T-helper 2 cell treated with Interferon-gamma antibody and Interleukin-4, amounts not matched to agents 5 μg/mL and 100 μg/mL, for 36 hours (primary cell): ENCODE results near the gene LUM.
"Not testable (repeated sequence)": the region's sequence is repeated elsewhere in the genome, so short reads cannot be mapped to it uniquely, and the experiment has no call there.

Experiments
- DNase-seq: peaks from one replicate; pipeline ENCODE4 v3.0.0; 2021; ENCODE audit warnings: low spot score
- H3K27ac Mint-ChIP-seq: one replicate; pipeline ENCODE4 v1.8.0; 2021; ENCODE audit warnings: mild to moderate bottlenecking, mixed read lengths
- H3K27me3 Mint-ChIP-seq: one replicate; pipeline ENCODE4 v1.8.0; 2021; ENCODE audit warnings: low read depth, mixed read lengths
- H3K36me3 Mint-ChIP-seq: one replicate; pipeline ENCODE4 v1.8.0; 2021; ENCODE audit warnings: low read depth, mixed read lengths
- H3K4me1 Mint-ChIP-seq: one replicate; pipeline ENCODE4 v1.8.0; 2021; ENCODE audit warnings: low read depth, mixed read lengths
- H3K4me3 Mint-ChIP-seq: one replicate; pipeline ENCODE4 v1.8.0; 2022; ENCODE audit warnings: mild to moderate bottlenecking, moderate library complexity, mixed read lengths
- H3K9me3 Mint-ChIP-seq: one replicate; pipeline ENCODE4 v1.8.0; 2021; ENCODE audit warnings: mixed read lengths

Gene LUM

DNA sequence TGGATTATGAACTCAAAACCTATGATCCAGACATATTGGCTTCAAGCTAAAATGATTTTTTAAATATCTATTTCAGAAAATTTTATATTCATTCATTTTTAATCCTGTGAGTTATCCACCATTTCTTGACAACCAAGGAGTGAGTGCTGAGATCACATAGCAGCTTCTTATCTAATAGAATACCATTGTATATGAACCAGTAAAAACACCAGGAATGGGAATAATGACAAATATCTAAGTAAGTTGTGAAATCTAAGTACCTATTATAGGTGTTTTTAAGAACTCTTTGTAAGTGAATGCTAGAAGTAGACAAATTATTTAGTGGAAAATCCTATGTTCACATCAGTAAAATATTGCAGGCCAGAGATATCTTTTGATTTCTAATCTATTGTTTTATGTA lies 8.2 kb downstream of the LUM start:
- Mint-ChIP-seq H3K9me3 (no peaks in the 10 kb centered on the region), H3K27ac (no peak overlapping the region), H3K4me3 (no peak overlapping the region), H3K36me3 (no peaks in the 10 kb centered on the region), H3K27me3 (no peaks in the 10 kb centered on the region), H3K4me1 (no peaks in the 10 kb centered on the region)
- no peak for DNase-seq

DNA sequence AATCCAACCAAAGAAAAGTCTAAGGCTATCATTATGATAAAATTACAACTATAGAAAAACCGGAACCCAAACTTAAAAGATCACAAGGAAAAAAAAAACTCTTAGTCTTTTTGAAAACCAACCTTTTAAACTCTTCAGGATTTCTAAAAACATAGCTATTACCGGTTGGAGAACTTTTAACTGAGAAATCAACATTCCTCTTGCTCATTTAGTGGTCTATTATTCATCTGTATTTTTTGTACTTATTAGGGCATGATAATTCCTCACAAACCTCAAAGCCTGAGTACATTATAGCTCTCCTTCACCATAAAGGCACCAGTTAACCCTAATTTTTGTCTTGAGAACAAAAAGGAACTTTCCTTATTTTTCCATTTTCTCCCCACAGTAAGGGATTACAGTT lies 10.4 kb downstream of the LUM start:
- DNase-seq, result no peak
- H3K4me3 Mint-ChIP-seq, result no peak overlapping the region
- no peaks in the 10 kb centered on the region for H3K36me3 Mint-ChIP-seq

DNA sequence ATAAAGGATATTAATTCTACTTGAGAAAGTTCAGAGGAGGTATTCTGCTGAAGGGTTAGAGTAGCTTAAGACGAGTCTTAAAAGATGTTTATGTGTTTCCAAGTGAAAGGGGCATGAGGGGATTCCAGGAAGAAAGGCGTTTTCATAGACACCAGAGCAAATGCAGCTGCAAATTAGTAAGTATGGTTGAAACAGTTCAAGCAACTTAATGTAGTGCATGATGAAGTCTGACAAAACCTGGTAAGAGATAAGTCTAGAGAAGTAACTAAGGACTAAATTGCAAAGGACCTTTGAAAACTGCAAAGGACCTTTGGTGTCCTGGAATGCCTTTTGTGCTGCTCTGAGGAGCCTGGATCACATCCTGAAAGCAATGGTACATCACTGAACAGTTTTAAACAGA lies 11.5 kb downstream of the LUM start:
- no peaks in the 10 kb centered on the region for H3K27me3 Mint-ChIP-seq
- no peak for DNase-seq
- H3K9me3 Mint-ChIP-seq, result no peaks in the 10 kb centered on the region
- no peaks in the 10 kb centered on the region for H3K36me3 Mint-ChIP-seq
- no peak overlapping the region for H3K27ac Mint-ChIP-seq
- no peak overlapping the region for H3K4me3 Mint-ChIP-seq
- H3K4me1 Mint-ChIP-seq, result no peaks in the 10 kb centered on the region

More for the DNA sequence above, 10.4 kb downstream of the LUM start:
- no peaks in the 10 kb centered on the region for H3K27me3 Mint-ChIP-seq
- no peak overlapping the region for H3K27ac Mint-ChIP-seq
- no peaks in the 10 kb centered on the region for H3K4me1 Mint-ChIP-seq
- H3K9me3 Mint-ChIP-seq, result no peaks in the 10 kb centered on the region

DNA sequence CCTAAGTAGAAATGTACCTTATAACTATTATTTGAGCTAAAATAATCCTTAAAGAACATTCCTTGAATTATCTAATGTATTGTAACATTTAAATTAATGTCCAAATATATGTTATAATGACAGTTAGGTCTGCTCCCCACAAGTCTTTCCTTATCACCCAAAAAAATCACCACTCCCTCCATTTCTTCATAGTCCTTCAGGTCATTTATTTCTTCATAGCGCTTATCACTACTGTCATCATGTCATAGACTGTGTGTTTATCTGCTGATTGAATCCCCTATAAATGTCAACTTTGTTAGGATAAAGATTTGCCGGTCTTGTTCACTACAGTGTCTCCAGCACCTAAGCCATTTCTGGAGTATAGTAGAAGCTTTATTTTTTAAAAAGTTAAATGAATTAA lies 12.0 kb downstream of the LUM start:
- H3K4me1 Mint-ChIP-seq, result peaks cover under 1% of the 10 kb centered on the region
- no peaks in the 10 kb centered on the region for H3K27me3 Mint-ChIP-seq
- H3K9me3 Mint-ChIP-seq, result no peaks in the 10 kb centered on the region
- no peak overlapping the region for H3K4me3 Mint-ChIP-seq
- H3K36me3 Mint-ChIP-seq, result no peaks in the 10 kb centered on the region
- DNase-seq, result no peak
- H3K27ac Mint-ChIP-seq, result no peak overlapping the region

GRCh38 chr12:91098941-91099340 lies 12.4 kb downstream of the LUM start:
- no peak for DNase-seq
- Mint-ChIP-seq H3K27me3 (no peaks in the 10 kb centered on the region), H3K36me3 (no peaks in the 10 kb centered on the region), H3K4me1 (peaks cover 1% of the 10 kb centered on the region), H3K27ac (no peak overlapping the region), H3K4me3 (no peak overlapping the region), H3K9me3 (no peaks in the 10 kb centered on the region)

- H3K36me3 Mint-ChIP-seq, result no peaks in the 10 kb centered on the region
- no peak overlapping the region for H3K4me3 Mint-ChIP-seq
- H3K9me3 Mint-ChIP-seq, result no peaks in the 10 kb centered on the region
- no peak overlapping the region for H3K27ac Mint-ChIP-seq
- no peaks in the 10 kb centered on the region for H3K27me3 Mint-ChIP-seq
- no peak for DNase-seq
- peaks cover 1% of the 10 kb centered on the region for H3K4me1 Mint-ChIP-seq
Observed at GRCh38 chr12:91098461-91098860, 12.8 kb downstream of the LUM start.

- Mint-ChIP-seq H3K4me1 (peaks cover 1% of the 10 kb centered on the region), H3K27me3 (no peaks in the 10 kb centered on the region), H3K36me3 (no peaks in the 10 kb centered on the region), H3K4me3 (no peak overlapping the region), H3K27ac (no peak overlapping the region), H3K9me3 (peaks cover 14% of the 10 kb centered on the region)
- DNase-seq, result no peak
Observed at GRCh38 chr12:91094957-91095356, 16.3 kb downstream of the LUM start.

DNA sequence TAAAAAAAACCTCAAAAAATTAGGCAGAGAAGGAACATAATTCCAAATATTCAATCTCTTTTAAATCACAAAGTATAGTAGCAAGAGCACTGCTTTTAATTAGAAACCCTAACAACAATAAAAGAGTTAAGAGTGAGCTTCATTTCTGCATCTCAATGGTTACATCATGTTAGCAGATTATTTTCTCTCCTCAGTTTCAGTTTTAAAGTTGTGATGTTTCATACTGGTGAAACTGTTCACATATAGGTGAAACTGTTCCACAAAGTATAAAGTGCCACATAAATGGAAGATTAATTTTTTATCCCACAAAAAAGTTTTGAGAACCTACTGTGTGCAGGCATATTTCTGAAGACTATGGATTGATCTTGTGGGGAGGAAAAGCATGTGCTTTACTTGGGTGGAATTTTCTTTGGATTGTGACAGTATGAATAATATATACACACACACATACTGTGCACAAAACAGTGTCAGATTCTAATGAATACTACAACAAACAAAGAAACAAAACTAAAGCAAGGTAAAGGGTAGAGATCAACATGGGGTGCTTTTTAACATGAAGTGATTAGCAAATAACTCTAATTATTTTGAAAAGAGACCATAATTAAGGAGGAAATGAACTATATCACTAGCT lies 17.1 kb downstream of the LUM start:
- Mint-ChIP-seq H3K4me1 (peaks cover 1% of the 10 kb centered on the region), H3K27me3 (no peaks in the 10 kb centered on the region), H3K9me3 (peaks cover 22% of the 10 kb centered on the region), H3K36me3 (no peaks in the 10 kb centered on the region), H3K27ac (no peak overlapping the region), H3K4me3 (no peak overlapping the region)
- no peak for DNase-seq

GRCh38 chr12:91093341-91093740 lies 18.0 kb downstream of the LUM start:
- H3K4me1 Mint-ChIP-seq, result peaks cover 1% of the 10 kb centered on the region
- H3K9me3 Mint-ChIP-seq, result peaks cover 30% of the 10 kb centered on the region
- H3K36me3 Mint-ChIP-seq, result no peaks in the 10 kb centered on the region
- H3K27ac Mint-ChIP-seq, result no peak overlapping the region
- no peak overlapping the region for H3K4me3 Mint-ChIP-seq
- DNase-seq, result no peak
- no peaks in the 10 kb centered on the region for H3K27me3 Mint-ChIP-seq

DNA sequence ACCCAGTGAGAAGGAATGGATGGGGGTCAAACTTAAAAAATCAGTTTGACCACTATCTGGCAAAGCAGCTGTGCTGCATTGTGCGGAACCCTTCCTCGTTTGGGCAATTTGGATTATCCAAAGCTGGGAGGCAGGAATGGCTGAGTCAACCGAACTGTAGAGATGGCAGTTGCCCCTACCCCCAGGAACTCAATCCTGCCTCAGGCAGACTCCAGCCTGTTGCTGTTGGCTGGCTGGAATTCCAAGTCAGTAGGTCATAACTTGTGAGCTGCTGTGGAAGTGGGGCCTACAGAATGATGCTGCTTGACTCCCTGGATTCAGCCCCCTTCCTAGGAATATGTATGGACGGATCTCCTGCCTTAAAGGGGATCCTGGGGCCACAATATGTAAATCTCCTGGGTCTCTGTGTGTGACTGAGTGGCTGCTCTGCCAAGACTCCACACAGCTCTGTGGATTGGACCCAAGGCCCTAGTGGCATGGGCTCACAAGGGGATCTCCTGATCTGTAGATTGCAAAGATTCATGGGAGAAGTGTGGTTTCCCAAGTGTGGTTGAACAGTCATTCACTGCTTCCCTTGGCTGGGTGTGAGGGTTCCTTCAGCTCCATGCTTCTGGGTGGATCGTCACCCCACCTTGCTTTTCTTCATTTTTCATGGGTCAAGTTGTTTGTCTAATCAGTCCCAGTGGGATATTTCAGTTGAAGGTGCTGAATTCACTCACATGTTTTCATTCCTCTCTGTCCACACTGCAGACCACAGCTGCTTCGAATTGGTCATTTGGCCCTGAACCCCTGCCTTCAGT lies 19.2 kb downstream of the LUM start:
- H3K27ac Mint-ChIP-seq, result no peak overlapping the region

GRCh38 chr12:91089953-91090352 lies 21.3 kb downstream of the LUM start:
- not testable (repeated sequence) for H3K4me1 Mint-ChIP-seq, H3K27me3 Mint-ChIP-seq, H3K27ac Mint-ChIP-seq, DNase-seq, H3K4me3 Mint-ChIP-seq, H3K36me3 Mint-ChIP-seq
- H3K9me3 Mint-ChIP-seq, result peaks cover 35% of the 10 kb centered on the region

More for the DNA sequence above, 19.2 kb downstream of the LUM start:
- H3K9me3 Mint-ChIP-seq, result peaks cover 35% of the 10 kb centered on the region
- no peak overlapping the region for H3K4me3 Mint-ChIP-seq
- H3K4me1 Mint-ChIP-seq, result peaks cover 1% of the 10 kb centered on the region
- H3K27me3 Mint-ChIP-seq, result no peaks in the 10 kb centered on the region
- no peaks in the 10 kb centered on the region for H3K36me3 Mint-ChIP-seq
- no peak for DNase-seq

- DNase-seq, result no peak
- no peaks in the 10 kb centered on the region for H3K4me1 Mint-ChIP-seq
- H3K27me3 Mint-ChIP-seq, result peaks cover 2% of the 10 kb centered on the region
- H3K36me3 Mint-ChIP-seq, result no peaks in the 10 kb centered on the region
- H3K4me3 Mint-ChIP-seq, result no peak overlapping the region
- no peaks in the 10 kb centered on the region for H3K9me3 Mint-ChIP-seq
- no peak overlapping the region for H3K27ac Mint-ChIP-seq
Observed at GRCh38 chr12:91080041-91080440, 31.3 kb downstream of the LUM start.

DNA sequence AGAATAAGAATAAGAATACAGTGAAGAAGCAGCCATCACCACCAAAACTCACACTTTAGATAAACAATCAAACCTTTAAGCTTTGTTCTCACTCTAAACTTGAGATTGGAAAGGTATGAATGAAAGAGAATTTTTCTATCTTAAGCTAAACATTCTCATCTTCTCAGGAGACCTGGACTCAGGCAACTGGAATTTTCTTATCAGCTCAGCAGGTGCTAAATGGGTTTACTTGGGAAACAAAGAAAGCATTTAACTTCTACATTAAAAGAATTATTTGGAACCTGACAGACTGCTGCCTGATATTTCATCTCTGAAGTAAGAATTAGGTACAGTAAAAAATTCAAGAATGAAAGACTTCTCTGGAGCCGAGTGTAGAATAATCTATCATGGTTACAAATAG lies 32.8 kb downstream of the LUM start:
- no peaks in the 10 kb centered on the region for H3K36me3 Mint-ChIP-seq
- H3K4me3 Mint-ChIP-seq, result no peak overlapping the region
- DNase-seq, result no peak
- H3K9me3 Mint-ChIP-seq, result no peaks in the 10 kb centered on the region
- H3K27me3 Mint-ChIP-seq, result peaks cover 2% of the 10 kb centered on the region
- no peaks in the 10 kb centered on the region for H3K4me1 Mint-ChIP-seq
- H3K27ac Mint-ChIP-seq, result no peak overlapping the region

- peaks cover 2% of the 10 kb centered on the region for H3K27me3 Mint-ChIP-seq
- H3K27ac Mint-ChIP-seq, result no peak overlapping the region
- H3K9me3 Mint-ChIP-seq, result no peaks in the 10 kb centered on the region
- H3K4me1 Mint-ChIP-seq, result no peaks in the 10 kb centered on the region
- H3K36me3 Mint-ChIP-seq, result no peaks in the 10 kb centered on the region
- DNase-seq, result no peak
- H3K4me3 Mint-ChIP-seq, result no peak overlapping the region
Observed at GRCh38 chr12:91077228-91077954, 33.9 kb downstream of the LUM start.
